ENCODE data around the gene USP2.
A peak's percentile ranks its signal among the peaks of the same experiment; 100 is the strongest.

The USP2 gene

DNA sequence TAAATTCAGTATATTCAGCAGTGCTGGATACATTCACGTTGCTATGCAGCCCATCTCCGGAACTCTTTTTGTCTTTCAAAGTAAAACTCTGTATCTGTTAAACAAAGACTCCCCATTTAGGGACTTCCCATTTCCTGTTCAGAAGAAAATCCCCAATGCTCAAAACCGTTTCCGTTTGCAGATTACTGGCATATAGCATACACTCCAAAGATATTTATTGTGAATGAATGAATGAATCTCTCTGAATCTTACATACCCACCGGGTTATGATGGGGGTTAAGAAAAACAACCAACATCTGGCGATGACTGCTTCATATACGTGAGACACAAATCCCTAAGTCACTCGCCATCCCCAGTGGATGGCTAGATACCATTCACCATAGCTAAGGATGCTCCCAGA lies 39.9 kb upstream of the USP2 start:
- peak overlapping the region; percentile 52 to 57 for H3K4me3 ChIP-seq (ENCODE audit: low read depth in 1 of 2, low read length in 2 of 2)
- H3K27ac ChIP-seq (ENCODE audit: low read depth, low read length): no peak overlapping the region
- peaks cover 26 to 42% of the 10 kb centered on the region in 2 donors for H3K27me3 ChIP-seq (ENCODE audit: control insufficient read depth in 1 of 2, insufficient read depth in 2 of 2, low read length in 2 of 2)
- H3K4me1 ChIP-seq (ENCODE audit: control insufficient read depth in 1 of 2, insufficient read depth in 2 of 2, low read length in 2 of 2): no peaks in the 10 kb centered on the region
- no peaks in the 10 kb centered on the region for H3K36me3 ChIP-seq (ENCODE audit: control insufficient read depth in 1 of 2, insufficient read depth in 2 of 2, low read length in 2 of 2)
- no peak overlapping the region for H3K9ac ChIP-seq (ENCODE audit: low read depth in 1 of 2, low read length in 2 of 2)
- no peaks in the 10 kb centered on the region for H3K9me3 ChIP-seq (ENCODE audit: control insufficient read depth in 1 of 2, low read length in 2 of 2)

DNA sequence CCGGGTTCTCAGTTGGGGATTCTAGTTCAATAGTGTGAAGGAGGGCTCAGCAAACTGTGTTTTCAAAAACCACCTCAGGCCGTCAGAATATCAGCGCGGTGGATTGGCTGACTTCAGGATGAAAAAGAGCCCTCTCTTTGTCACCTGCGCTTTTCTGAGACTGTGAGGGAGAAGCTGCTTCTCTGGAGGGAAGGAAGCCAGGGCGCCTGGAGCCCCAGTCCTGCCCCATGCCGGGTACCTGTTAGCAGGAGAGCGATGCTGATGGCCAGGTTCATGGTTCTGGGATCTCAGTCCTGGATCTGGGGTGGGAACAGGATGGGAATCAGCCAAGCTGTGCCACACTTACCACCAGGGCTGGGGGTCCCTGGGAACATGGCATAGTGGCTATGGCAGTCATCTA lies 39.1 kb upstream of the USP2 start:
- H3K27ac ChIP-seq (ENCODE audit: low read depth, low read length): no peak overlapping the region
- no peaks in the 10 kb centered on the region for H3K36me3 ChIP-seq (ENCODE audit: control insufficient read depth in 1 of 2, insufficient read depth in 2 of 2, low read length in 2 of 2)
- H3K27me3 ChIP-seq (ENCODE audit: control insufficient read depth in 1 of 2, insufficient read depth in 2 of 2, low read length in 2 of 2): peaks cover 26 to 42% of the 10 kb centered on the region in 2 donors
- no peaks in the 10 kb centered on the region for H3K9me3 ChIP-seq (ENCODE audit: control insufficient read depth in 1 of 2, low read length in 2 of 2)
- no peak overlapping the region for H3K9ac ChIP-seq (ENCODE audit: low read depth in 1 of 2, low read length in 2 of 2)
- no peaks in the 10 kb centered on the region for H3K4me1 ChIP-seq (ENCODE audit: control insufficient read depth in 1 of 2, insufficient read depth in 2 of 2, low read length in 2 of 2)
- H3K4me3 ChIP-seq (ENCODE audit: low read depth in 1 of 2, low read length in 2 of 2): no peak overlapping the region

DNA sequence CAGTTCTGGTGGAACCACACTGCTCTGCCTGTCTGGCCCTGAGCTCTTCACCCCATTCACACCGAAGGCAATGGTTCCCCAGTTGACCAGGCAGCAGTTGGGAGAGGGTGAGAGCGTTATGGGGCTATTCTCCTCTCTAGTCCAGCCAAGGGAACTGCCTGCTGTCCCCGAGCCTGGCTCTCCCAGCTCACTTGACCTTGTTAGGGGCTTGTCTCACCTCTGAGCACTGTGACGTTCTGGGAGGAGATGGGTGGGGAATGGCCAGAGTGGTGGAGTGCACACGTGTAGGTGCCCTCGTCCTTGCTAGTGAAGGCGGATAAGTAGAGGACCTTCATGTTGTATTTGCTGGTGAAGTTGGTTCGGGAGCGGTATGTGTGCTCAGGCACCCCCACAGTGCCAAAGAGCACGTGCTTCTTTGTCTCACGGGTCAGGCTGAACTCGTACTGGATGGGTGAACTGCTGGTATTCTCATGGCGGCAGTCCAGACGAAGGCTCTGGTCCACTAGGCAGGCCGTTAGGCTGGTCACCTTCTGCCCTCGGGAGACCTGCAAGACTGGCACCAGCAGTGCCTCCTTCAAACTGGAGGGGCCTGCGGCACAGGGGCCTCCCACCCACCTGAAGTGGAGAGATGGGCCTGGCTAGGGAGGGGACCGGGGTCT lies 38.5 kb upstream of the USP2 start:
- H3K36me3 ChIP-seq (ENCODE audit: control insufficient read depth in 1 of 2, insufficient read depth in 2 of 2, low read length in 2 of 2): no peaks in the 10 kb centered on the region
- H3K27ac ChIP-seq (ENCODE audit: low read depth, low read length): no peak overlapping the region
- no peaks in the 10 kb centered on the region for H3K9me3 ChIP-seq (ENCODE audit: control insufficient read depth in 1 of 2, low read length in 2 of 2)
- H3K27me3 ChIP-seq (ENCODE audit: control insufficient read depth in 1 of 2, insufficient read depth in 2 of 2, low read length in 2 of 2): peaks cover 26 to 41% of the 10 kb centered on the region in 2 donors
- H3K4me3 ChIP-seq (ENCODE audit: low read depth in 1 of 2, low read length in 2 of 2): no peak overlapping the region
- no peak overlapping the region for H3K9ac ChIP-seq (ENCODE audit: low read depth in 1 of 2, low read length in 2 of 2)
- H3K4me1 ChIP-seq (ENCODE audit: control insufficient read depth in 1 of 2, insufficient read depth in 2 of 2, low read length in 2 of 2): no peaks in the 10 kb centered on the region

DNA sequence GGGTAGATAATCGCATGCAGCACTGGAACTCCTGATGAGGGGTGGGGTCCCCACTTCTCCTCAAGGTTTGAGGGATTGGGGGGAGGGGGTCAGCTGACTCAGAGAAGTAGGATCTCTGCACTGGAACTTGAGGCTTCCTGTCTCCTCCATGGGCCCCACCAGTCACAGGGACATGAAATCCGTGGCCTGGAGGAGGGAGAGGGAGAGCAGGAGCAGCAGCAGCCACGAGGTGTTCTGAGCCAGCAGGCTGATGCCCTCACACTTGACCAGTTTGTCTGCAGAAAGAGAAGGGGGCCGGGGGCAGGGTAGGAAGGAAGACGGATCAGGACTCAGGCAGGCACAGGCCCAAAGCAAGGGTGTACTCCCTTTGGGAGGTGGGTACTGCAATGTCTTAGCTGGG lies 37.8 kb upstream of the USP2 start:
- H3K27ac ChIP-seq (ENCODE audit: low read depth, low read length): no peak overlapping the region
- no peak overlapping the region for H3K9ac ChIP-seq (ENCODE audit: low read depth in 1 of 2, low read length in 2 of 2)
- H3K4me1 ChIP-seq (ENCODE audit: control insufficient read depth in 1 of 2, insufficient read depth in 2 of 2, low read length in 2 of 2): no peaks in the 10 kb centered on the region
- H3K36me3 ChIP-seq (ENCODE audit: control insufficient read depth in 1 of 2, insufficient read depth in 2 of 2, low read length in 2 of 2): no peaks in the 10 kb centered on the region
- H3K4me3 ChIP-seq (ENCODE audit: low read depth in 1 of 2, low read length in 2 of 2): no peak overlapping the region
- peaks cover 24 to 34% of the 10 kb centered on the region in 2 donors for H3K27me3 ChIP-seq (ENCODE audit: control insufficient read depth in 1 of 2, insufficient read depth in 2 of 2, low read length in 2 of 2)
- no peaks in the 10 kb centered on the region for H3K9me3 ChIP-seq (ENCODE audit: control insufficient read depth in 1 of 2, low read length in 2 of 2)

DNA sequence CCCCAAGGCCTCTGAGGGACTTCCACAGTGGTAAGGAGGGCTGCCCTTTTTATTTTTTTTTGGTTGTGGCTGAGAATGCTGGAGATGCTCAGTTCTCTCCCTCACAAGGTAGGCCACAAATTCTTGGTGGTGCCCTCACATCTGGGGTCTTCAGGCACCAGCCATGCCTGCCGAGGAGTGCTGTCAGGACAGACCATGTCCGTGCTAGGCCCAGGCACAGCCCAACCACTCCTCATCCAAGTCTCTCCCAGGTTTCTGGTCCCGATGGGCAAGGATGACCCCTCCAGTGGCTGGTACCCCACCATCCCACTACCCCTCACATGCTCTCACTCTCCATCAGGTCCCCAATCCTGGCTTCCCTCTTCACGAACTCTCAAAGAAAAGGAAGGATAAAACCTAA lies 37.3 kb upstream of the USP2 start:
- Histone ChIP-seq H3K4me1 (ENCODE audit: control insufficient read depth in 1 of 2, insufficient read depth in 2 of 2, low read length in 2 of 2) (no peaks in the 10 kb centered on the region), H3K27ac (ENCODE audit: low read depth, low read length) (no peak overlapping the region), H3K9ac (ENCODE audit: low read depth in 1 of 2, low read length in 2 of 2) (no peak overlapping the region), H3K9me3 (ENCODE audit: control insufficient read depth in 1 of 2, low read length in 2 of 2) (no peaks in the 10 kb centered on the region), H3K4me3 (ENCODE audit: low read depth in 1 of 2, low read length in 2 of 2) (no peak overlapping the region), H3K27me3 (ENCODE audit: control insufficient read depth in 1 of 2, insufficient read depth in 2 of 2, low read length in 2 of 2) (peaks cover 19 to 30% of the 10 kb centered on the region in 2 donors), H3K36me3 (ENCODE audit: control insufficient read depth in 1 of 2, insufficient read depth in 2 of 2, low read length in 2 of 2) (no peaks in the 10 kb centered on the region)

DNA sequence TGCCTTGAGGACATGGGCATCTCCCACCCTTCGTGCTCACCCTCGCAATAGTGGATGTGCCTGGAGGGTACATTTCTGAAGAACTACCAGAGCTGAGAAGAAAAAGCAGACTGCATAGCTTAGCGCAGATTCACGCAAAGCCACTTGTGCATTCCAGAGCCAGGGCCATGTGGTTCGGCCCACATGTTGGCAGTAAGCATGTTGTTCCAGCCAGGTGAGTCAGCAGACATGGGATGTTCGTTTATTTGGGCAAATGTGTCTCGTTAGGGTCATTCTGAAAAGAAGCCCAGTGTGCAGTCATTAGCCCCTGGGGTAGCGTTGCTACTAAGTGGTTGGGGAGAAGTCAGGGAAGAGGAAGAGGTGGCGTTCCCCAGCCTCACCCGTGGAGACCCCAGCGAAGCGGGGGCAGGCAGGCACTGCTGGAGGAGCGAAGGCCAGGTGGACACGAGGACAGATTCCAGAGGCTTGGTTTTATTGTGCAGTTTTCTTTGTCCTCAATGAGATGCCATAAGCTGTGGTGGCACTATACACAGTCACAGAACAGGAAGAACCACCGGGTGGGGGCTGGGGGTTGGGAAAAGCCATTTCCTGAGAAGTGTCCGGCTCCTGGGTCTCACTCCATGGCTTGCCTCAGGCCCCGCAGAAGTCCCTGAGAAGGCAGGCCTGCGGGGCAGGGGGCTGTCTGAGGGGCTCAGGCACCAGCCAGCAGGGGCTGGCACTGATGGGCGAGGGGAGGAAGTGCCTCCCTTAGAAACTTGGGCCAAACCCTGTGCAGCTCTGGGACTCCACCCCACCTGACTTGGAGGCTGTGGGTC lies 36.4 kb upstream of the USP2 start:
- no peak overlapping the region for H3K4me3 ChIP-seq (ENCODE audit: low read depth in 1 of 2, low read length in 2 of 2)
- H3K36me3 ChIP-seq (ENCODE audit: control insufficient read depth in 1 of 2, insufficient read depth in 2 of 2, low read length in 2 of 2): no peaks in the 10 kb centered on the region
- peaks cover 13 to 23% of the 10 kb centered on the region in 2 donors for H3K27me3 ChIP-seq (ENCODE audit: control insufficient read depth in 1 of 2, insufficient read depth in 2 of 2, low read length in 2 of 2)
- no peak overlapping the region for H3K9ac ChIP-seq (ENCODE audit: low read depth in 1 of 2, low read length in 2 of 2)
- H3K9me3 ChIP-seq (ENCODE audit: control insufficient read depth in 1 of 2, low read length in 2 of 2): no peaks in the 10 kb centered on the region
- no peak overlapping the region for H3K27ac ChIP-seq (ENCODE audit: low read depth, low read length)
- H3K4me1 ChIP-seq (ENCODE audit: control insufficient read depth in 1 of 2, insufficient read depth in 2 of 2, low read length in 2 of 2): no peaks in the 10 kb centered on the region

DNA sequence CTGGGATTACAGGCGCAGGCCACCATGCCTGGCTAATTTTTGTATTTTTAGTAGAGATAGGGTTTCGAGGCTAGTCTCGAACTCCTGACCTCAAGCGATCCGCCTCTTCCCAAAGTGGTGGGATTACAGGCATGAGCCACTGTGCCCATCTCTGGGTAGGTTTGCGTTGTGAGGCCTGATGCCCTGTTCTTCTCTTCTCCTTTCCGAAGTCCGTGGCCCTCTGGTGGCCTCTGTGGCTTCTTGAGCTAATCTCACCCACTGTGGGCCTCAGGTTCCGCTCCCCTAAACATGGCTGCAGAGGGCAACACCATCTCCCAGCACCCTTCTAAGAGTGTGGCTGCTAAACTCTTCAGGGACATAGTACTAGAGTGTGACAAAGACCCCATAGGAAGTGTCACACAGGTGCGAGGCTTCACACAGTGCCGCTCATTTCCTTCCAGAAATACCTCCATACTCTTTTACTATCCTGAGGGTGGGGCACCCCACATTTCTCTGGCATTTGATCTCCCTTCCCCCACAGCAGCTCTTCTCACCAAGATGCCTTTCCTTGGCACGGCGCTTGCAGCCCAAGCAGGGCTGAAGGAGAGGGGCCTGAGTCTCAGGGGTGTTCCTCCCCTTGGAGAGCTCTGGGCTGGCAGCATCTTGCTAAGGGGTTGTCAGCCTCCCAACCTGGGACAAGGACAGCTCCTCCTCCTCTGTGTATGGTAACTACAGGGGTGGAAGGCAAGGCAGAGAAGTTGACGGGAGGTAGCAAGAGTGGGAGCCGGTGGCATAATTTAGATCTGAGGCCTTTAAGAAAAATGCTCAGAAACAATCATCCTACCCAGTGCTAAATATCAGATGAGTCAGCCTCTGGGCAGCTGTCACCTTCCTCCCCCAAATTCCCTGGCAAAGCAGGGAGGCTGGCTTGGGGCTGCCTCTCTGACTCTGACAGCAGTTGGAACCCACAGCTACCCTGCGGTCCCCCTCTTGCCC lies 35.4 kb upstream of the USP2 start:
- Histone ChIP-seq H3K27ac (ENCODE audit: low read depth, low read length) (no peak overlapping the region), H3K4me1 (ENCODE audit: control insufficient read depth in 1 of 2, insufficient read depth in 2 of 2, low read length in 2 of 2) (no peaks in the 10 kb centered on the region), H3K36me3 (ENCODE audit: control insufficient read depth in 1 of 2, insufficient read depth in 2 of 2, low read length in 2 of 2) (no peaks in the 10 kb centered on the region), H3K27me3 (ENCODE audit: control insufficient read depth in 1 of 2, insufficient read depth in 2 of 2, low read length in 2 of 2) (peaks cover 12 to 13% of the 10 kb centered on the region in 2 donors), H3K9me3 (ENCODE audit: control insufficient read depth in 1 of 2, low read length in 2 of 2) (no peaks in the 10 kb centered on the region), H3K4me3 (ENCODE audit: low read depth in 1 of 2, low read length in 2 of 2) (no peak overlapping the region), H3K9ac (ENCODE audit: low read depth in 1 of 2, low read length in 2 of 2) (no peak overlapping the region)

DNA sequence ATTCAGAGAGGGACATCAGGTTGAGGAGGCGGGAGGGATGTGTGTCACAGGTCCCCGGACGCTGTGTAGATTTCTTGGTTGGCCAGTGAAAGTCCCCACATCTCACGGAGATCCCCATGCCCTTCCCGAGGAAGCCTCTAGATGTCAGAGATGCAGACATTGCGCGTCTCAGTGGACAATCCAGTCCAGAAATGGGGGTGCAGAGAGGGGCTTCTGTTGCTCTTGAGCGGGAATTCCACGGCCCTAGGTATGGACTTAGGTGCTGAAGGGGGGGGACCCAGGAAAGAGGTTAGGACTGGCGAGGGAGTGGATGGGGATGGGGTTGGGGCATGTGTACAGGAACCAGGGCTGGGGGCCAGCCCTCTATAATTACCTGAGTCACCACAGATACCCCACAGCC lies 34.5 kb upstream of the USP2 start:
- H3K36me3 ChIP-seq (ENCODE audit: control insufficient read depth in 1 of 2, insufficient read depth in 2 of 2, low read length in 2 of 2): no peaks in the 10 kb centered on the region

DNA sequence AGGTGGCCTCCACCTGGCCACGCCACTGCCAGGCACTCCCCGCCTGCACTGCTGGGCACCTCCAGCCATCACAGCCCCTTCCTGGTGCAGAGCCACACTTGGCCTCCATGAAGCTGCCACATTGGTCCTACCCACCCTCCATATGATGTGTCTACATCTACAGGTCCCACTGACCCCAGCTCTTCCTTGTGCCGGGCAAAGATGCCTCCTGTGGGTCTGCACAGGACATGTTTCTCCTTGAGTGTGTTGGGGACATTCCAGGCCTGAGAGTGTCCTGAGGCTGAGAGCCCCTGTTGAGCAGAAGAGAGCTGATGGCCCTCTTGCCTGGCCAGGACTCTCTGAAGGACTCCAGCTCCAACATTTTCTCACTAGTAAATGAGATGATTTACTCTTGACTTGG lies 34.0 kb upstream of the USP2 start:
- Histone ChIP-seq H3K4me1 (ENCODE audit: control insufficient read depth in 1 of 2, insufficient read depth in 2 of 2, low read length in 2 of 2) (no peaks in the 10 kb centered on the region), H3K9ac (ENCODE audit: low read depth in 1 of 2, low read length in 2 of 2) (no peak overlapping the region), H3K9me3 (ENCODE audit: control insufficient read depth in 1 of 2, low read length in 2 of 2) (no peaks in the 10 kb centered on the region), H3K27ac (ENCODE audit: low read depth, low read length) (no peak overlapping the region), H3K36me3 (ENCODE audit: control insufficient read depth in 1 of 2, insufficient read depth in 2 of 2, low read length in 2 of 2) (no peaks in the 10 kb centered on the region), H3K4me3 (ENCODE audit: low read depth in 1 of 2, low read length in 2 of 2) (no peak overlapping the region), H3K27me3 (ENCODE audit: control insufficient read depth in 1 of 2, insufficient read depth in 2 of 2, low read length in 2 of 2) (no peaks in the 10 kb centered on the region)

More for the DNA sequence above, 34.5 kb upstream of the USP2 start:
- no peak overlapping the region for H3K9ac ChIP-seq (ENCODE audit: low read depth in 1 of 2, low read length in 2 of 2)
- H3K9me3 ChIP-seq (ENCODE audit: control insufficient read depth in 1 of 2, low read length in 2 of 2): no peaks in the 10 kb centered on the region
- H3K27ac ChIP-seq (ENCODE audit: low read depth, low read length): no peak overlapping the region
- H3K4me1 ChIP-seq (ENCODE audit: control insufficient read depth in 1 of 2, insufficient read depth in 2 of 2, low read length in 2 of 2): no peaks in the 10 kb centered on the region
- no peak overlapping the region for H3K4me3 ChIP-seq (ENCODE audit: low read depth in 1 of 2, low read length in 2 of 2)
- H3K27me3 ChIP-seq (ENCODE audit: control insufficient read depth in 1 of 2, insufficient read depth in 2 of 2, low read length in 2 of 2): peaks cover 3 to 4% of the 10 kb centered on the region in 2 donors

DNA sequence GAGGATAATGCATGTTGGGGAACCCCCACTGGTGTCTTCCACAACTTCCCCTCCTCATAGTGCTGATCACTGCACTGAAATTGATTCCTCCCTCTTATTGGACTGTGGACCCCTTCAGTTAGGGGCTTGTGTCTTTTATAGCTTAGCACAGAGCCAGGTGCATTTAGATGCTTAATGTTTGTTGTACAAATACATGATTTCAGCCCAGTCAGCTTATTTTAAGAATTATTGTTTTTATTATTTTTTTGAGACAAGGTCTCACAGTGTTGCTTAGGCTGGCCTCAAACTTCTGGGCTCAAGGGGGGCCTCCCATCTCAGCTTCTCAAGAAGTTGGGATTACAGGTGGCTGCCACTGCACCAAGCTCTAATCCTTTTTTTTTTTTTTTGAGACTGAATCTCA lies 33.2 kb upstream of the USP2 start:
- no peaks in the 10 kb centered on the region for H3K4me1 ChIP-seq (ENCODE audit: control insufficient read depth in 1 of 2, insufficient read depth in 2 of 2, low read length in 2 of 2)
- no peak overlapping the region for H3K9ac ChIP-seq (ENCODE audit: low read depth in 1 of 2, low read length in 2 of 2)
- H3K4me3 ChIP-seq (ENCODE audit: low read depth in 1 of 2, low read length in 2 of 2): no peak overlapping the region
- H3K27ac ChIP-seq (ENCODE audit: low read depth, low read length): no peak overlapping the region
- no peaks in the 10 kb centered on the region for H3K36me3 ChIP-seq (ENCODE audit: control insufficient read depth in 1 of 2, insufficient read depth in 2 of 2, low read length in 2 of 2)
- no peaks in the 10 kb centered on the region for H3K9me3 ChIP-seq (ENCODE audit: control insufficient read depth in 1 of 2, low read length in 2 of 2)
- H3K27me3 ChIP-seq (ENCODE audit: control insufficient read depth in 1 of 2, insufficient read depth in 2 of 2, low read length in 2 of 2): no peaks in the 10 kb centered on the region

Data from duodenal mucosa (tissue), 2 donors.